Nephron progenitor cell (in vitro differentiated cells): ENCODE data around the gene CSF1R.

ENCODE experiments used
- DNase-seq: peaks from one replicate; pipeline ENCODE4 v3.0.0; 2021
- H3K27ac Mint-ChIP-seq: 2 replicates; pipeline ENCODE4 v1.8.0; 2021; ENCODE audit warnings: mild to moderate bottlenecking, moderate library complexity, mixed read lengths
- H3K27me3 Mint-ChIP-seq: 2 replicates; pipeline ENCODE4 v1.8.0; 2021; ENCODE audit warnings: mild to moderate bottlenecking, low read depth, mixed read lengths; ENCODE audit not compliant: poor library complexity
- H3K36me3 Mint-ChIP-seq: 2 replicates; pipeline ENCODE4 v1.8.0; 2021; ENCODE audit warnings: low read depth, mixed read lengths
- H3K4me1 Mint-ChIP-seq: 2 replicates; pipeline ENCODE4 v1.8.0; 2021; ENCODE audit warnings: mixed read lengths
- H3K4me3 Mint-ChIP-seq: 2 replicates; pipeline ENCODE4 v1.8.0; 2021; ENCODE audit warnings: mild to moderate bottlenecking, moderate library complexity, mixed read lengths
- H3K9me3 Mint-ChIP-seq: 2 replicates; pipeline ENCODE4 v1.8.0; 2021; ENCODE audit warnings: mild to moderate bottlenecking, moderate library complexity, mixed read lengths
- CTCF ChIP-seq: fragments of 200-600 bp; sonication (generic); IDR thresholded peaks from 2 replicates; pipeline ENCODE4 v1.5.0; 2021; ENCODE audit warnings: antibody characterized with exemption

The CSF1R gene

GRCh38 chr5:150065346-150065745 is 21.0 kb downstream of the CSF1R start:
- Mint-ChIP-seq H3K4me3 (no peak overlapping the region), H3K27me3 (peaks cover 6% of the 10 kb centered on the region), H3K36me3 (no peaks in the 10 kb centered on the region), H3K27ac (peak overlapping the region; percentile 39), H3K9me3 (no peaks in the 10 kb centered on the region), H3K4me1 (peaks cover 23% of the 10 kb centered on the region)
- TF ChIP-seq CTCF, result no peak
- DNase-seq, result no peak

- Mint-ChIP-seq H3K27me3 (peaks cover 12% of the 10 kb centered on the region), H3K4me3 (no peak overlapping the region), H3K36me3 (no peaks in the 10 kb centered on the region), H3K9me3 (no peaks in the 10 kb centered on the region), H3K27ac (peak overlapping the region; percentile 39), H3K4me1 (peaks cover 23% of the 10 kb centered on the region)
- DNase-seq, result no peak
- no peak for TF ChIP-seq CTCF
Measured at GRCh38 chr5:150064681-150065220, 21.6 kb downstream of the CSF1R start.

- H3K4me3 Mint-ChIP-seq, result no peak overlapping the region
- H3K27ac Mint-ChIP-seq, result no peak overlapping the region
- H3K27me3 Mint-ChIP-seq, result peaks cover 16% of the 10 kb centered on the region
- H3K4me1 Mint-ChIP-seq, result peaks cover 27% of the 10 kb centered on the region
- H3K36me3 Mint-ChIP-seq, result no peaks in the 10 kb centered on the region
- no peak for DNase-seq
- TF ChIP-seq CTCF, result no peak
- no peaks in the 10 kb centered on the region for H3K9me3 Mint-ChIP-seq
Measured at GRCh38 chr5:150063638-150064037, 22.7 kb downstream of the CSF1R start.

- Mint-ChIP-seq H3K27me3 (peaks cover 19% of the 10 kb centered on the region), H3K36me3 (no peaks in the 10 kb centered on the region), H3K4me1 (peaks cover 37% of the 10 kb centered on the region), H3K4me3 (no peak overlapping the region), H3K27ac (no peak overlapping the region), H3K9me3 (no peaks in the 10 kb centered on the region)
- TF ChIP-seq CTCF, result no peak
- DNase-seq, result no peak
Measured at GRCh38 chr5:150062216-150062922, 24.0 kb downstream of the CSF1R start.

GRCh38 chr5:150061538-150061995 is 24.8 kb downstream of the CSF1R start:
- Mint-ChIP-seq H3K9me3 (no peaks in the 10 kb centered on the region), H3K36me3 (no peaks in the 10 kb centered on the region), H3K27ac (no peak overlapping the region), H3K4me3 (no peak overlapping the region), H3K4me1 (peaks cover 37% of the 10 kb centered on the region), H3K27me3 (peaks cover 19% of the 10 kb centered on the region)
- no peak for TF ChIP-seq CTCF
- no peak for DNase-seq

GRCh38 chr5:150060471-150060870 is 25.9 kb downstream of the CSF1R start:
- H3K9me3 Mint-ChIP-seq, result no peaks in the 10 kb centered on the region
- peaks cover 15% of the 10 kb centered on the region for H3K27me3 Mint-ChIP-seq
- no peak overlapping the region for H3K27ac Mint-ChIP-seq
- TF ChIP-seq CTCF, result no peak
- no peak for DNase-seq
- H3K36me3 Mint-ChIP-seq, result no peaks in the 10 kb centered on the region
- peaks cover 37% of the 10 kb centered on the region for H3K4me1 Mint-ChIP-seq
- H3K4me3 Mint-ChIP-seq, result no peak overlapping the region
